ENCODE data around the gene RAPH1.
A peak's percentile ranks its signal among the peaks of the same experiment; 100 is the strongest.
"Not testable (repeated sequence)": the region's sequence is repeated elsewhere in the genome, so short reads cannot be mapped to it uniquely, and the experiment has no call there.

RAPH1 gene

GRCh38 chr2:203547356-203547755, 12.3 kb upstream of the RAPH1 start:
- no peak for DNase-seq

- no peak for DNase-seq
Measured at GRCh38 chr2:203544402-203544801, 9.3 kb upstream of the RAPH1 start.

- no peak for DNase-seq
Measured at GRCh38 chr2:203543898-203544328, 8.8 kb upstream of the RAPH1 start.

GRCh38 chr2:203540598-203540997, 5.5 kb upstream of the RAPH1 start:
- not testable (repeated sequence) for DNase-seq

- DNase-seq, result not testable (repeated sequence)
Measured at GRCh38 chr2:203538237-203538636, 3.1 kb upstream of the RAPH1 start.

- DNase-seq, result not testable (repeated sequence)
Measured at GRCh38 chr2:203536586-203536951, 1.5 kb upstream of the RAPH1 start.

GRCh38 chr2:203535784-203536585, 884 bp upstream of the RAPH1 start:
- peak; percentile 15 to 80 for DNase-seq

GRCh38 chr2:203534621-203535077, 452 bp downstream of the RAPH1 start:
- DNase-seq, result peak in 1 of 2 experiments; percentile 27

GRCh38 chr2:203533676-203534591, 1.2 kb downstream of the RAPH1 start:
- DNase-seq, result peak in 1 of 2 experiments; percentile 9

GRCh38 chr2:203532957-203533658, 2.0 kb downstream of the RAPH1 start:
- peak in 1 of 2 experiments; percentile 5 for DNase-seq

GRCh38 chr2:203527719-203528118, 7.4 kb downstream of the RAPH1 start:
- no peak for DNase-seq

GRCh38 chr2:203513268-203513667, 21.8 kb downstream of the RAPH1 start:
- not testable (repeated sequence) for DNase-seq

- no peak for DNase-seq
Measured at GRCh38 chr2:203510941-203511305, 24.2 kb downstream of the RAPH1 start.

- no peak for DNase-seq
Measured at GRCh38 chr2:203510256-203510940, 24.7 kb downstream of the RAPH1 start.

GRCh38 chr2:203503460-203503859, 31.6 kb downstream of the RAPH1 start:
- not testable (repeated sequence) for DNase-seq

GRCh38 chr2:203501873-203502272, 33.2 kb downstream of the RAPH1 start:
- no peak for DNase-seq

- no peak for DNase-seq
Measured at GRCh38 chr2:203500951-203501350, 34.1 kb downstream of the RAPH1 start.

- no peak for DNase-seq
Measured at GRCh38 chr2:203500297-203500696, 34.8 kb downstream of the RAPH1 start.

- no peak for DNase-seq
Measured at GRCh38 chr2:203498161-203498560, 36.9 kb downstream of the RAPH1 start.

GRCh38 chr2:203492965-203493364, 42.1 kb downstream of the RAPH1 start:
- DNase-seq, result no peak

- no peak for DNase-seq
Measured at GRCh38 chr2:203490391-203490790, 44.7 kb downstream of the RAPH1 start.

- peak in 1 of 2 experiments; percentile 7 for DNase-seq
Measured at GRCh38 chr2:203489531-203489930, 45.6 kb downstream of the RAPH1 start.

All from NCI-H524 (cell line).